GM18507 (cell line): ENCODE results near the gene THEM5.

Source experiments
- DNase-seq: peaks from one replicate; pipeline ENCODE4 v3.0.0; 2011; ENCODE audit warnings: low read depth; ENCODE audit not compliant: insufficient read length; ENCODE audit errors: extremely low spot score
- FAIRE-seq: peaks from 2 replicates; lab custom pipeline; 2011; peaks lifted over from hg19 to GRCh38; lab: Jason Lieb, UNC

THEM5 gene

GRCh38 chr1:151828921-151829320 is 24.6 kb downstream of the THEM5 start:
- no peak for FAIRE-seq
- DNase-seq = no peak

- FAIRE-seq (no peak), DNase-seq (no peak)
Observed at GRCh38 chr1:151827853-151828252, 25.7 kb downstream of the THEM5 start.

DNA sequence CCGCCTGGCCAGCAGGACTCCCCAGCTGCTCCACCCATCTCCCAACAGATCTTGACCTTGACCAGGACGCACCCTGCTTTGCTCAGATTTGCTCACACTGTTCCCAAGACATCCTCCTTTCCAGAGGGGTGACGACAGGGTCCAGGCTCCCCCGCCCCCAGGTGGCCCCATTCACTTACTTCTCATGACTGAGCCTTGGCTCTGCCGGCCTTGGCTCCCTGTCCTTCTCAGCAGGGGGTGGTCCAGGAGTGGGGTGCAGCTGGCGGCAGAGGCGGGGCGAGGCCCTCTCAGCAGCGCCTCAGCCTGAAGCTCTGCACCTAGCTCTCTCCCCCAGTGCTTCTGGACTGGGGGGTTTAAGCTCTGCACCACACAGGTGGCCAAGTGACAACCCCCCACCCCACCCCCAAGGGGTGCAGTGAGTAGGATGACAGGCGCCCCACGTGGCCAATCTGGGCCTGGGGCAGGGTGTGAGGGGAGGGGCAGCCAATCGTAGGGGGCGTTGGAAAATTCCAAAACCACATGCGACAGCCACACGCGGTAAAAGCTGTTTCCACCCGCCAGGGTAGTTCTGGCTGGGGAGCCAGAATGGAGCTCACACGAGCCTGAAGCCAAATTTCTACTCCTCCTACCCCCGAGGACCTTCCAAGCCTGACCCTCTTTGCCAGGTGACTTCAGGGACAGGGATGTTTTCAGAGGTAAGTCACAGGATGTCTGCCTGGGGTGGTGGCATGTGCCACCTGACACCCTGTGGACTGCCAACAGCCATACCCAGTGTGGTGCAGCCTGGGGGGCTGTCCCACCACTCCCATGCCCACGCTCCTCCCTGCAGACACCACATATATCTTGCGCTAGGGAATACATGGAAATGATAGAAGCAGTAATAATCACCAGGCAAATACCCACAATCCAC is 27.5 kb downstream of the THEM5 start:
- FAIRE-seq (no peak), DNase-seq (no peak)

- FAIRE-seq = no peak
- no peak for DNase-seq
Observed at GRCh38 chr1:151825204-151825603, 28.3 kb downstream of the THEM5 start.

GRCh38 chr1:151823175-151823574 is 30.3 kb downstream of the THEM5 start:
- no peak for FAIRE-seq

DNA sequence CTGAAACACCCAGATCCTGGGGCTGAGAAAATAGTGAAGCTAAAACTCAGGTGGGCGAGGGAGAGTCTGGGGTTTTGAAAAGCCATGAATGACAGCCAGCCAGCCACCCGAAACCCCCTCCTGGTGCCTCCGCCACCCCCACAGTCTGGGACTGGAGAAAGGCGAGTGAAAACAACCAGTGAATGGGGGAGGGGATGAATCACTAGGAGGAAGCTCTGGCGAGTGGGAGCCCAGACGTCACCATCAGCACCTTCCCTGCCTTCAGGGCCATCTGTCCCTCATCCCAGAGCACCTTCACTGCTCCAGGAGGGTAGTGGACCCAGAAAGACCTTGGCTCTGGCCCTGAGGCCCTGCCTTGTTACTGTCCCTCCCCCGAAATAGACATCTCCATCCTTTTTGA is 31.1 kb downstream of the THEM5 start:
- no peak for DNase-seq
- no peak for FAIRE-seq

More at GRCh38 chr1:151823175-151823574, 30.3 kb downstream of the THEM5 start:
- no peak for DNase-seq

DNA sequence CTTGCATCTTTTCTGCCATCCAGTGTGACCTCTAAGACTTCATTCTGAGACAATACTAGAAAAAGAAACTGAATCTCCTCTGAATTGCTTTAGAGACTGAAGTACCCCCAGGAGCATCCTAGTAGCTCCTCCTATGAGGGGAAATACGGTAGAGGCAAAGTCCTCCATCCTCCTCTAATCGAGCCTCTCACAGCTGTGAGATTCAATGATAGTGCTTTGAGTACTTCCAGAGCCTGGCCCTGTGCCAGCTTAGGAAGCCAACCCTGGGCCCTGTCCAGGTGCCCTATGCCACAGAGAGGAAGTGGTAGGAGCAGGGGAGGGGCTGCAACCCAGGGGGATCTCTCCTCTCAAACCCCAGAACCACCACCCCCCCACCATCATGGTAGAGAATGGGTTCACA is 32.6 kb downstream of the THEM5 start:
- no peak for DNase-seq
- FAIRE-seq = no peak

DNA sequence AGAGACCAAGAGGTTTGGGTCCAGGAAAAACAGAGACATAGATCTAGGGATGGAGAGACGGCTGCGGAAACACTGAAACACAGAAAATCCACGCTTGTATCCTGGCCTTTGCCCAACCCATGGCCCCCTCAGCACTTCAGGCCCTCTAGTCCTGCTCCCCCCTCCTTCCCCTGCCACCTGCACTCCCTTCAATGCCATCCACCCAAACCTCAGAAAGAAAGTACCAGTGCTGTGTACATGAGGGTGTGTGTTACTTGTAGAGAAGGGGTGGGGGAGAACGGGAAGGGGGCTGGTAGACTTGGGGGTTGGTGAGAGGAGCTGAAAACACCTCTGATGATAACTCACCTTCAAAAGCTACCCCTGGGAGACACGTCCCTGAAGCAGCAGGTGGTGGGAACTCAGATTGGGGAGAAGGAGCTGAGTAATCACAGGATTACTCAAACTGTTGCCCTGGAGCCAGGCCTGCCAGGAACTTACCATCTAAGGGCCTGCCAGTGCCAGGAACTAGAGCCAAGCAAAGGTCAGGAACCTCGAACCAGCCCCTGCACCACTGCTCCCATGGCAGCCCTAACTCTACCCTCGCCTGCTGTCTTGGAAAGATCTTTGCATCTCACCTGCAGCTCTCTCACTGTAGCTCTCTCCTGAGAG is 33.4 kb downstream of the THEM5 start:
- no peak for FAIRE-seq
- no peak for DNase-seq

GRCh38 chr1:151819227-151819835 is 34.2 kb downstream of the THEM5 start:
- DNase-seq (no peak), FAIRE-seq (no peak)

DNA sequence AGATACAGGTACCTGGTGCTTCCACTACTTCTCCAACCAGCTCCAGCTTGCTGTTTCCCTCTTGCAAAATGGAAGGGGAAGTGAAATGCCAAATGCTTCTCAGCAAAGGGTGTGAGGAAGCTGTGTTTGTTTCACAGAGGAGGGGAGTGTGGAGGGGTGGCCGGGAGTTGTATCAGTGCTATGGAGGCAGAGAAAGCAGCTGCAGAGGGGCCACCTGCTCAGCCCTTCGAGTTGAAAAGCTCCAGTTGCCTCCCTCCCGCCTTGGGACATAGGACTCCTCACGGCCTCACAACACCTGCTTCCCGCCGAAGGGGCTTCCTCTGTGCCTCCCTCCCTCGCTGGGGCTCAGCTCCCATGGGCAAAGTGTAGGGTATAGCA is 36.2 kb downstream of the THEM5 start:
- FAIRE-seq = no peak
- no peak for DNase-seq

DNA sequence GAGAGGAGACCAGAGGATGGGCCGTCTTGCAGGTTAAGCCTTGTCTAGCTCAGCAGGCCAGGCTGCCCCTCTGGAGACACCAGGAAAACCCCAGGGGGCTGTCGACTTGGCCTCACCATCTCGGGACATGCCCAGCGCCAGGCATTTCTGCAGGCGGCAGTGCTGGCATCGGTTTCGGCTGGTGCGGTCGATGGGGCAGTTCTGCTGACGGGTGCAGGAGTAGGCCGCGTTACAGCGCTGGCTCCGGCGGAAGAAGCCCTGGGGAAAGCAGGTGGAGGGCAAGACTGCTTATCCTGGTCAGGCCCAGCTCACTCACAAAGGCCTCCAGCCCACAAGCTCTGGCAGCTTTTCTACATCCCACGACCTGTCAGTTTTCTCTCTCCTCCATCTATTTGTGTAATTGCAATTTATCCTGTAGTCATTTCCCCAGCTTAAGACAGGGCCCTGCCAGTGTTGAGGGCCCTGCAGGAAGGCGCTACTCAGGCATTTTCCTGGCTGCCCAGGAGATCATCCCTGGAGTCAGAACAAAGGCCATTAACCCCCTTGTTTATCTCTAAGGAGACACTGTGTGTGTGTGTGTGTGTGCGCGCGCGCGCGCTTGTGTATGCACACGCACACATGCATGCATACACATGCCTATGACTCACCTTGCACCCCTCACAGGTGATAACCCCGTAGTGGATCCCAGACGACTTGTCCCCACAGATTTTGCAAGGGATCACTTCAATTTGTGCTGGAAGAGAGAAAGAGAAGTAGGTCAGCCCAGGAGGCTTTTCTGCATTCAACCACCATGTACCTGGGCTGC is 36.8 kb downstream of the THEM5 start:
- FAIRE-seq = no peak
- DNase-seq = no peak

DNA sequence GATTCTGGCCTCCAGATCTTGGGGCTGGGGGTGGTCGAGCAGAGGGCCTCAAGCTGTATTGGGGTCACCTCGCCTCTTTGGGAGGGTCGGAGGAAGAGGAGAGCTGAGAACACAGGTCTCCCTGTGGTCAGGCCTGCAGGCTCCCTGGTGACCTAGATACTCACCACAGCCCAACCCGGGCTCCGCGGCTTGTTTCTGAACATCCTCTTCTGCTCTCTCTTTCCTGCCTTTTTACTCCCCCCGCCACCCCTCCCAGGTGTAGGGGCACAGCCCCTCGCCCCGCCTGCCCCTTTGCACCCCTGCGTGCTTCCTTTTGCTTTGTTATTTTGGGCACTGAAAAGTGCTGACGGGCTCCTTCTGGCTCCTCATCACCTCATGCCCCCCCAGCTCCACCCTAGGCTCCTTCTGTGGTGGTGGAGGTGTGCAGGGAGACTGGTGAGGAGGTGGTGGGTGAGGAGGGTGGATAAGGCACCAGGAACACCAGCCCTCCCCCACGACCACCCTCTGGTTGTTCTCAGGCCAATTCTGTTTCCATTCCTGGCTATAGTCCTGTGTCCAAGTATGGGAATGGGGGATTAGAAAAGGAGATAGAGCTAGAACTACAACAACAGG is 37.7 kb downstream of the THEM5 start:
- no peak for FAIRE-seq
- DNase-seq = no peak

DNA sequence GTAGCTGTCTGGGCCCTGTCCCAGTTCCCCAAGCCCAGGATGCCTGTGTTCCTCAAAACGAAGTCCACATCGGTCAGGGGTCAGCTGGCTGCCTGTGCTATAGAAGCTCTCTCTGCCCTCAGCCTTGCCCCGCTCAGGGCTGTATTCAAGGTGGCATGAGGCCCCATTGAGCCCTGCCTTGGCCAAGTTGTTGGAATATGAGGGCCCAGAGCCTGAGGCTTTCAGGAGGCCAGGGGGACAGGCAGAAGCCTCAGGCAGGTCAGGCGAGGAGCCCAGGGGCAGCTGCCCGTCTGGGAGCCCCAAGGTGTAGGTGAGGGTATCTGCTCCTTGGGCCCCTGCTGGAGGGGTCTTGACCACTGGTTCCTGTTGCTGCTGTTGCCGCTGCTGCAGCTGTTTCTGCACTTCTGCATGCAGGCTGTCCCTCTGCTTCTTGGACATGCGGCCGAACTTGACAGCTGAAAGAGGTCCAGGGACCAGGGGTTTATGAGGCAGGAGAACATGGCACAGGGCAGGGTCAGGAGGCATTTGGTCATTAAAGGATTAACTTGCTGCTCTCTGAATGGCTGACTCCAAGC is 38.5 kb downstream of the THEM5 start:
- DNase-seq (no peak), FAIRE-seq (no peak)

DNA sequence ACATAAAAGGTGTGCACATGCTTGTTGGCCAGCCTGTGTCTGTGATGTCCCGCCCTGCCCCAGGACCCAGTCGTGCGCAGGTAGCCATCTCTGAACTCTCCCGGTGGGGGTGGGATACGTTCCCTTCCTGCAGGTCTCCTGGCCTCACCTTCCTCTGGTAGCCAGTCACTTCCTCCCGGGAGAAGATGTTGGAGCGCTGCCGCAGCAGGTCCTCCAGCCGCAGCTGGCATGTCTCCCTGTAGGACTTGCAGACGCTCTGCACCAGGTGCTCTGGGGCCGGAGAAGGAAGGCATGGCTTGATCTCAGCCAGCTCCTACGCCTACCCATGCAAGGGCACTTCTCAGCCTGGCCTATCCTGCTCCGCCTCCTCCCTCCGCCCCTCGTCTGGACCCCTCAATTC is 39.1 kb downstream of the THEM5 start:
- FAIRE-seq = no peak
- DNase-seq = no peak

GRCh38 chr1:151813271-151813977 is 40.1 kb downstream of the THEM5 start:
- DNase-seq (no peak), FAIRE-seq (no peak)

- FAIRE-seq (no peak), DNase-seq (no peak)
Observed at GRCh38 chr1:151811181-151811580, 42.3 kb downstream of the THEM5 start.

DNA sequence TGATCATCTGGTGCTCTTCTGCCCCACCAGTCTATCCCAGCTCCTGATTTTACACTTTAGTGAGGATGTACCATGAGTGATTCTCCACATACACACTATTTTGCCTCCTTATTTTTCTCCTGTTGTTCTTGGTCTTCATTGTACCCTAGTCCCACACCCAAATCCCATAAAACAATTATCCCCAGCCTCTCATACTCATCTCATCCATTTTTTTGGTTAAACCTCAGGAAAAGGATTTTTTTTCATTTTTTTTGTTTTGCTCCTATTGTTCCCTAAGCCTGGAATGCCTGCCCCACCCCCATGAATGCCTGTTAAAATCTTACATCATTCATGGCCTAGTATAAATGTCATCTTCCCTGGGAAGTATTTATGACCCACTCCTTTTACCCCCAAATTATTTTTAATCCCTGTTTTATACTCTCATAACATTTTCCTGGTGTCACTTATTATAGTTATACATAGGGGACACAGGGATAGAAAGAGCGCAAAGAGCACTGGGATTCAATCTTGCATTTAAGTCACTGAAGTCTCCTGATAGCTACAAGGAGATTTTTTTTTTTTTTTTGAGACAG is 43.4 kb downstream of the THEM5 start:
- FAIRE-seq (no peak), DNase-seq (no peak)

DNA sequence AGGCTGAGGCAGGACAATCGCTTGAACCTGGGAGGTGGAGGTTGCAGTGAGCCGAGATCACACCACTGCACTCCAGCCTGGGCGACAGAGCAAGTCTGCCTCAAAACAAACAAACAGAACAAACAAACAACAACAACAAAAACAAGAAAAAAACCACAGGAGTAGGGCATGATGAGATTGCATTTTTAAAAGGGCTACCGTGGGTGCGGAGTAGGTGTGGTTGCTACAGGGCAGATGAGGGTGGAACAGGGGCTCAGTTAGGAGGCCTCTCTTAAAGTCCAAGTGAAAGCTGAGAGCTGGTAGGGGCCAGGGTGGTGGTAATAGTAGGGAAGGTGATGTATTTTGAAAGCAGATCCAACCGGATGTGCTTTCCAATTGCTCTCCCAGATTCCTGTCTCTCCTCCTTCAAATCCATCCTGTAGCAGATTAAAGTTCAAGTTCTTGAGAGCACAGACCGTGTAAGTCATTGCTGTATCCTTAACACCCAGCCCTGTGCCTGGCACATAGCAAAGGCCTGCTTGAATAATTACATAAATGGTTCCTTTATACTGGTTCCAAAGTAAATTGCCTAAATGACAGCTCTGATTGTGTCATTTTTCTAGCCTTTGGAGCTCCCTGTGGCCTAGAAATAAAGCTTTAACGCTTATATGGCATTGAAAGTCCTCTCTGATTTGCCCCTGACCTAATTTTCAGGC is 44.1 kb downstream of the THEM5 start:
- DNase-seq (no peak), FAIRE-seq (no peak)
